HEK293 (cell line): ENCODE results near the gene SLC39A11.

Experiments used
- CTCF ChIA-PET: fragments of 350-600 bp; formaldehyde crosslinking; extraction: SDS; loops from one replicate; lab custom pipeline; 2021; ENCODE audit warnings: antibody characterized with exemption; lab: Yijun Ruan, JAX
- POLR2A ChIA-PET: fragments of 300-600 bp; formaldehyde crosslinking; extraction: SDS; loops from one replicate; lab custom pipeline; 2020; ENCODE audit warnings: antibody characterized with exemption, inconsistent platforms; lab: Yijun Ruan, JAX
- H3K27ac ChIP-seq: fragments of 200-500 bp; sonication (Bioruptor generic); 2 replicates; pipeline ENCODE4 v1.5.1; 2014; ENCODE audit warnings: low read depth, low read length, control low read depth, inconsistent platforms; ENCODE audit errors: extremely low read depth
- H3K36me3 ChIP-seq, 2 experiments: fragments of 200-500 bp in 1 of 2; sonication (Bioruptor generic) in 1 of 2; 1 replicate in 1 of 2; 2 replicates in 1 of 2; pipeline ENCODE4 v1.5.1; 2014 to 2017; ENCODE audit warnings: inconsistent platforms in 2 of 2, low read length in 2 of 2; ENCODE audit not compliant: control insufficient read depth in 2 of 2, insufficient read depth in 1 of 2
- H3K4me1 ChIP-seq: fragments of 200-500 bp; sonication (Bioruptor generic); 2 replicates; pipeline ENCODE4 v1.5.1; 2014; ENCODE audit warnings: mild to moderate bottlenecking, low read length, inconsistent platforms; ENCODE audit not compliant: control insufficient read depth, insufficient read depth
- H3K4me3 ChIP-seq: 2 replicates; pipeline ENCODE4 v1.5.1; 2011; ENCODE audit warnings: low read depth, mild to moderate bottlenecking, control low read depth, low read length, moderate library complexity
- H3K9me3 ChIP-seq: fragments of 200-500 bp; sonication (Bioruptor generic); 2 replicates; pipeline ENCODE4 v1.5.1; 2014; ENCODE audit warnings: low read depth, low read length, inconsistent platforms; ENCODE audit not compliant: control insufficient read depth, insufficient read depth
- BCL11A ChIP-seq: fragments of 450-650 bp; formaldehyde crosslinking; IDR thresholded peaks from 2 replicates; pipeline ENCODE4 v1.5.1; 2016; ENCODE audit warnings: low read depth, missing biosample characterization, missing genetic modification characterization
- GLIS1 ChIP-seq: fragments of 450-650 bp; formaldehyde crosslinking; IDR thresholded peaks from 2 replicates; pipeline ENCODE4 v1.5.1; 2016; ENCODE audit warnings: missing biosample characterization, missing genetic modification characterization
- GLIS2 ChIP-seq: fragments of 450-650 bp; formaldehyde crosslinking; IDR thresholded peaks from 2 replicates; pipeline ENCODE4 v1.5.1; 2016; ENCODE audit warnings: missing biosample characterization, missing genetic modification characterization
- MZF1 ChIP-seq: fragments of 450-650 bp; formaldehyde crosslinking; IDR thresholded peaks from 2 replicates; pipeline ENCODE4 v1.5.1; 2017; ENCODE audit warnings: missing biosample characterization, missing genetic modification characterization, borderline replicate concordance
- PRDM1 ChIP-seq: fragments of 450-650 bp; formaldehyde crosslinking; IDR thresholded peaks from 2 replicates; pipeline ENCODE4; 2016; ENCODE audit warnings: missing biosample characterization, missing genetic modification characterization
- ZNF529 ChIP-seq: fragments of 450-650 bp; formaldehyde crosslinking; IDR thresholded peaks from 2 replicates; pipeline ENCODE4 v1.5.1; 2017; ENCODE audit warnings: missing genetic modification characterization, missing biosample characterization; ENCODE audit not compliant: insufficient replicate concordance
- ZNF561 ChIP-seq: fragments of 450-650 bp; IDR thresholded peaks from 2 replicates; pipeline ENCODE4 v1.5.1; 2018; ENCODE audit warnings: missing biosample characterization, missing genetic modification characterization, borderline replicate concordance
- ZNF585B ChIP-seq: fragments of 450-650 bp; formaldehyde crosslinking; IDR thresholded peaks from 2 replicates; pipeline ENCODE4 v1.5.1; 2016; ENCODE audit warnings: missing biosample characterization, missing genetic modification characterization
- ZNF621 ChIP-seq: fragments of 450-650 bp; formaldehyde crosslinking; IDR thresholded peaks from 2 replicates; pipeline ENCODE4 v1.5.1; 2017; ENCODE audit warnings: missing biosample characterization, missing genetic modification characterization
- ZNF623 ChIP-seq: fragments of 450-650 bp; formaldehyde crosslinking; IDR thresholded peaks from 2 replicates; pipeline ENCODE4 v1.5.1; 2016; ENCODE audit warnings: missing biosample characterization, missing genetic modification characterization
- ZNF747 ChIP-seq: fragments of 450-650 bp; formaldehyde crosslinking; IDR thresholded peaks from 2 replicates; pipeline ENCODE4 v1.5.1; 2016; ENCODE audit warnings: missing biosample characterization, missing genetic modification characterization
- TF ChIP-seq, protein P1 (sequence below): fragments of 450-650 bp; formaldehyde crosslinking; IDR thresholded peaks from 2 replicates; pipeline ENCODE4 v1.5.1; 2016; ENCODE audit warnings: missing biosample characterization, missing genetic modification characterization
- TF ChIP-seq, protein P2 (sequence below): fragments of 450-650 bp; formaldehyde crosslinking; IDR thresholded peaks from 2 replicates; pipeline ENCODE4 v1.5.1; 2016; ENCODE audit warnings: missing biosample characterization, missing genetic modification characterization
- TF ChIP-seq, protein P3 (sequence below): fragments of 450-650 bp; formaldehyde crosslinking; IDR thresholded peaks from 2 replicates; pipeline ENCODE4 v1.5.1; 2016; ENCODE audit warnings: missing biosample characterization, missing genetic modification characterization
- TF ChIP-seq, protein P4 (sequence below): fragments of 450-650 bp; formaldehyde crosslinking; IDR thresholded peaks from 2 replicates; pipeline ENCODE4 v1.5.1; 2016; ENCODE audit warnings: missing biosample characterization, missing genetic modification characterization
- TF ChIP-seq, protein P5 (sequence below): fragments of 450-650 bp; formaldehyde crosslinking; IDR thresholded peaks from 2 replicates; pipeline ENCODE4 v1.5.1; 2016; ENCODE audit warnings: missing biosample characterization, missing genetic modification characterization
- TF ChIP-seq, protein P6 (sequence below): fragments of 450-650 bp; formaldehyde crosslinking; IDR thresholded peaks from 2 replicates; pipeline ENCODE4 v1.5.1; 2016; ENCODE audit warnings: missing biosample characterization, missing genetic modification characterization

Gene SLC39A11

DNA sequence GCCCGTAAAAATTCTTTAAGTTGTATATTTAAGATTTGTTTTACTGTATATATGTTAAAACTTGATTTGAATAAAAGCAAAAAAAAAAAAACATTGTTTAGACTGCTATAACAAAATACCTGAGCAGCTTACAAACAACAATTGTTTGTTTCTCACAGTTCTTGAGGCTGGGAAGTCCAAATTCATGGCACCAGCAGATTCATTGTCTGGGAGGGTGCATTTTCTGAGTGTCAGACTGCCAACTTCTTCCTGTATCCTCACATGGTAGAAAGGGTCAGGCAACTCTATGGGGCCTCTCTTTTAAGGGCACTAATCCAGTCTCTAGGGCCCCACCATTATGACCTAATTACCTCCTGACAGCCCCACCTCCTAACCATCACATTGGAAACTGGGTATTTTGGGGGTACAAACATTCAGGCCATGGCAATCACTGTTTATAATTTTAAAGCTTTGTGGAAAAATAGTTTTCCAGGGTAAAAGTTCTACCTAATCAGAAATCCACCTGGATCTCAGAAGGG, 281.4 kb downstream of the SLC39A11 start (continued):
- TF ChIP-seq, protein P1, sequence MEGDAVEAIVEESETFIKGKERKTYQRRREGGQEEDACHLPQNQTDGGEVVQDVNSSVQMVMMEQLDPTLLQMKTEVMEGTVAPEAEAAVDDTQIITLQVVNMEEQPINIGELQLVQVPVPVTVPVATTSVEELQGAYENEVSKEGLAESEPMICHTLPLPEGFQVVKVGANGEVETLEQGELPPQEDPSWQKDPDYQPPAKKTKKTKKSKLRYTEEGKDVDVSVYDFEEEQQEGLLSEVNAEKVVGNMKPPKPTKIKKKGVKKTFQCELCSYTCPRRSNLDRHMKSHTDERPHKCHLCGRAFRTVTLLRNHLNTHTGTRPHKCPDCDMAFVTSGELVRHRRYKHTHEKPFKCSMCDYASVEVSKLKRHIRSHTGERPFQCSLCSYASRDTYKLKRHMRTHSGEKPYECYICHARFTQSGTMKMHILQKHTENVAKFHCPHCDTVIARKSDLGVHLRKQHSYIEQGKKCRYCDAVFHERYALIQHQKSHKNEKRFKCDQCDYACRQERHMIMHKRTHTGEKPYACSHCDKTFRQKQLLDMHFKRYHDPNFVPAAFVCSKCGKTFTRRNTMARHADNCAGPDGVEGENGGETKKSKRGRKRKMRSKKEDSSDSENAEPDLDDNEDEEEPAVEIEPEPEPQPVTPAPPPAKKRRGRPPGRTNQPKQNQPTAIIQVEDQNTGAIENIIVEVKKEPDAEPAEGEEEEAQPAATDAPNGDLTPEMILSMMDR (tag by site-specific recombination) = no peak
- TF ChIP-seq GLIS1 (tag by site-specific recombination) (no peak), PRDM1 (tag by site-specific recombination) (no peak), BCL11A (tag by site-specific recombination) (no peak), ZNF621 (tag by site-specific recombination) (no peak), ZNF623 (no peak), ZNF585B (tag by site-specific recombination) (no peak), ZNF529 (tag by site-specific recombination) (no peak)
- TF ChIP-seq, protein P2, sequence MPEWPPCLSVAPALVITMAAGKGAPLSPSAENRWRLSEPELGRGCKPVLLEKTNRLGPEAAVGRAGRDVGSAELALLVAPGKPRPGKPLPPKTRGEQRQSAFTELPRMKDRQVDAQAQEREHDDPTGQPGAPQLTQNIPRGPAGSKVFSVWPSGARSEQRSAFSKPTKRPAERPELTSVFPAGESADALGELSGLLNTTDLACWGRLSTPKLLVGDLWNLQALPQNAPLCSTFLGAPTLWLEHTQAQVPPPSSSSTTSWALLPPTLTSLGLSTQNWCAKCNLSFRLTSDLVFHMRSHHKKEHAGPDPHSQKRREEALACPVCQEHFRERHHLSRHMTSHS = no peak
- TF ChIP-seq, protein P3, sequence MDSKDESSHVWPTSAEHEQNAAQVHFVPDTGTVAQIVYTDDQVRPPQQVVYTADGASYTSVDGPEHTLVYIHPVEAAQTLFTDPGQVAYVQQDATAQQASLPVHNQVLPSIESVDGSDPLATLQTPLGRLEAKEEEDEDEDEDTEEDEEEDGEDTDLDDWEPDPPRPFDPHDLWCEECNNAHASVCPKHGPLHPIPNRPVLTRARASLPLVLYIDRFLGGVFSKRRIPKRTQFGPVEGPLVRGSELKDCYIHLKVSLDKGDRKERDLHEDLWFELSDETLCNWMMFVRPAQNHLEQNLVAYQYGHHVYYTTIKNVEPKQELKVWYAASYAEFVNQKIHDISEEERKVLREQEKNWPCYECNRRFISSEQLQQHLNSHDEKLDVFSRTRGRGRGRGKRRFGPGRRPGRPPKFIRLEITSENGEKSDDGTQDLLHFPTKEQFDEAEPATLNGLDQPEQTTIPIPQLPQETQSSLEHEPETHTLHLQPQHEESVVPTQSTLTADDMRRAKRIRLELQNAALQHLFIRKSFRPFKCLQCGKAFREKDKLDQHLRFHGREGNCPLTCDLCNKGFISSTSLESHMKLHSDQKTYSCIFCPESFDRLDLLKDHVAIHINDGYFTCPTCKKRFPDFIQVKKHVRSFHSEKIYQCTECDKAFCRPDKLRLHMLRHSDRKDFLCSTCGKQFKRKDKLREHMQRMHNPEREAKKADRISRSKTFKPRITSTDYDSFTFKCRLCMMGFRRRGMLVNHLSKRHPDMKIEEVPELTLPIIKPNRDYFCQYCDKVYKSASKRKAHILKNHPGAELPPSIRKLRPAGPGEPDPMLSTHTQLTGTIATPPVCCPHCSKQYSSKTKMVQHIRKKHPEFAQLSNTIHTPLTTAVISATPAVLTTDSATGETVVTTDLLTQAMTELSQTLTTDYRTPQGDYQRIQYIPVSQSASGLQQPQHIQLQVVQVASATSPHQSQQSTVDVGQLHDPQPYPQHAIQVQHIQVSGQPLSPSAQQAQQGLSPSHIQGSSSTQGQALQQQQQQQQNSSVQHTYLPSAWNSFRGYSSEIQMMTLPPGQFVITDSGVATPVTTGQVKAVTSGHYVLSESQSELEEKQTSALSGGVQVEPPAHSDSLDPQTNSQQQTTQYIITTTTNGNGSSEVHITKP (tag by site-specific recombination) = no peak
- TF ChIP-seq, protein P4, sequence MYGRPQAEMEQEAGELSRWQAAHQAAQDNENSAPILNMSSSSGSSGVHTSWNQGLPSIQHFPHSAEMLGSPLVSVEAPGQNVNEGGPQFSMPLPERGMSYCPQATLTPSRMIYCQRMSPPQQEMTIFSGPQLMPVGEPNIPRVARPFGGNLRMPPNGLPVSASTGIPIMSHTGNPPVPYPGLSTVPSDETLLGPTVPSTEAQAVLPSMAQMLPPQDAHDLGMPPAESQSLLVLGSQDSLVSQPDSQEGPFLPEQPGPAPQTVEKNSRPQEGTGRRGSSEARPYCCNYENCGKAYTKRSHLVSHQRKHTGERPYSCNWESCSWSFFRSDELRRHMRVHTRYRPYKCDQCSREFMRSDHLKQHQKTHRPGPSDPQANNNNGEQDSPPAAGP (tag by site-specific recombination) = no peak
- TF ChIP-seq, protein P5, sequence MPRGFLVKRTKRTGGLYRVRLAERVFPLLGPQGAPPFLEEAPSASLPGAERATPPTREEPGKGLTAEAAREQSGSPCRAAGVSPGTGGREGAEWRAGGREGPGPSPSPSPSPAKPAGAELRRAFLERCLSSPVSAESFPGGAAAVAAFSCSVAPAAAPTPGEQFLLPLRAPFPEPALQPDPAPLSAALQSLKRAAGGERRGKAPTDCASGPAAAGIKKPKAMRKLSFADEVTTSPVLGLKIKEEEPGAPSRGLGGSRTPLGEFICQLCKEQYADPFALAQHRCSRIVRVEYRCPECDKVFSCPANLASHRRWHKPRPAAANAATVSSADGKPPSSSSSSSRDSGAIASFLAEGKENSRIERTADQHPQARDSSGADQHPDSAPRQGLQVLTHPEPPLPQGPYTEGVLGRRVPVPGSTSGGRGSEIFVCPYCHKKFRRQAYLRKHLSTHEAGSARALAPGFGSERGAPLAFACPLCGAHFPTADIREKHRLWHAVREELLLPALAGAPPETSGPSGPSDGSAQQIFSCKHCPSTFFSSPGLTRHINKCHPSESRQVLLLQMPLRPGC (tag by site-specific recombination) = no peak

DNA sequence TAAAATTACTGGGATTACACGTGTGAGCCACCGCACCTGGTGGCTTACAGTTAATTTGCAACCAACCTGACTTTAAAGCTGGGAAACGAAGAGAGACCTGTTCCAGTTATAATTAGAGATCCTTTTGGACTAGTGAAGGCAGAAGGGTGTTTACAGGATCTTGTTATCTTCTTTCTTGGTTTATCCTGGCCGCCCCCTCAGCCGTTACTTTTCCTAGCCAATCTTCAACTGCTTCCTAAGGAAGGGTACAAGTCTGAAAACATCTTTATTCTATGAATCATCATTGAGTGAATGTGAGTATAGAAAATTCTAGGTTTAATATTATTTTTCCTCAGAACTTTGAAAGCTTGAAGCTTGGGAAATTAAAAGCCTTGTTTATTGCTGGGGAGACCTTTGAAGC, 286.5 kb downstream of the SLC39A11 start:
- CTCF ChIA-PET = interaction anchor here (0.9 kb wide), 1 partner anchor 77 kb away, joined by 3 read pairs; no protein-coding TSS in a partner anchor
- H3K4me1 ChIP-seq = no peaks in the 10 kb centered on the region
- 0 out of 2 replicates have a peak, but pooled peaks cover 1% of the 10 kb centered on the region for H3K9me3 ChIP-seq
- POLR2A ChIA-PET = interaction anchor here (0.6 kb wide), 1 partner anchor 336 kb away, joined by 8 read pairs; no protein-coding TSS in a partner anchor
- no peak overlapping the region for H3K4me3 ChIP-seq
- no peak overlapping the region for H3K27ac ChIP-seq
- H3K36me3 ChIP-seq = no peaks in the 10 kb centered on the region
- TF ChIP-seq ZNF747 (no peak), MZF1 (tag by site-specific recombination) (no peak), GLIS2 (tag by site-specific recombination) (no peak), ZNF561 (tag by site-specific recombination) (no peak)
- TF ChIP-seq, protein P6, sequence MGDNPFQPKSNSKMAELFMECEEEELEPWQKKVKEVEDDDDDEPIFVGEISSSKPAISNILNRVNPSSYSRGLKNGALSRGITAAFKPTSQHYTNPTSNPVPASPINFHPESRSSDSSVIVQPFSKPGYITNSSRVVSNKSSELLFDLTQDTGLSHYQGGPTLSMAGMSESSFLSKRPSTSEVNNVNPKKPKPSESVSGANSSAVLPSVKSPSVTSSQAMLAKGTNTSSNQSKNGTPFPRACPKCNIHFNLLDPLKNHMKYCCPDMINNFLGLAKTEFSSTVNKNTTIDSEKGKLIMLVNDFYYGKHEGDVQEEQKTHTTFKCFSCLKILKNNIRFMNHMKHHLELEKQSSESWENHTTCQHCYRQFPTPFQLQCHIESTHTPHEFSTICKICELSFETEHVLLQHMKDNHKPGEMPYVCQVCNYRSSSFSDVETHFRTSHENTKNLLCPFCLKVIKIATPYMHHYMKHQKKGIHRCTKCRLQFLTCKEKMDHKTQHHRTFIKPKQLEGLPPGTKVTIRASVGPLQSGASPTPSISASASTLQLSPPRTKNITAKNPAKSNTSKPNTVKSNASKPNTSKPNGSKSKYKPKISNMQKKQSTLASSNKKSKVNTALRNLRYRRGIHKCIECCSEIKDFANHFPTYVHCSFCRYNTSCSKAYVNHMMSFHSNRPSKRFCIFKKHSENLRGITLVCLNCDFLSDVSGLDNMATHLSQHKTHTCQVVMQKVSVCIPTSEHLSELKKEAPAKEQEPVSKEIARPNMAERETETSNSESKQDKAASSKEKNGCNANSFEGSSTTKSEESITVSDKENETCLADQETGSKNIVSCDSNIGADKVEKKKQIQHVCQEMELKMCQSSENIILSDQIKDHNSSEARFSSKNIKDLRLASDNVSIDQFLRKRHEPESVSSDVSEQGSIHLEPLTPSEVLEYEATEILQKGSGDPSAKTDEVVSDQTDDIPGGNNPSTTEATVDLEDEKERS (tag by site-specific recombination) = no peak
